NCI-H2081 treated with DMSO at 0.1 percent for 48 hours (cell line): Measurements from ENCODE around the gene GUCA1A.
"Not testable (repeated sequence)": the region's sequence is repeated elsewhere in the genome, so short reads cannot be mapped to it uniquely, and the experiment has no call there.

Experiments used
- DNase-seq: peaks from one replicate; lab custom pipeline; 2025; lab: John Stamatoyannopoulos, UW

The GUCA1A gene

DNA sequence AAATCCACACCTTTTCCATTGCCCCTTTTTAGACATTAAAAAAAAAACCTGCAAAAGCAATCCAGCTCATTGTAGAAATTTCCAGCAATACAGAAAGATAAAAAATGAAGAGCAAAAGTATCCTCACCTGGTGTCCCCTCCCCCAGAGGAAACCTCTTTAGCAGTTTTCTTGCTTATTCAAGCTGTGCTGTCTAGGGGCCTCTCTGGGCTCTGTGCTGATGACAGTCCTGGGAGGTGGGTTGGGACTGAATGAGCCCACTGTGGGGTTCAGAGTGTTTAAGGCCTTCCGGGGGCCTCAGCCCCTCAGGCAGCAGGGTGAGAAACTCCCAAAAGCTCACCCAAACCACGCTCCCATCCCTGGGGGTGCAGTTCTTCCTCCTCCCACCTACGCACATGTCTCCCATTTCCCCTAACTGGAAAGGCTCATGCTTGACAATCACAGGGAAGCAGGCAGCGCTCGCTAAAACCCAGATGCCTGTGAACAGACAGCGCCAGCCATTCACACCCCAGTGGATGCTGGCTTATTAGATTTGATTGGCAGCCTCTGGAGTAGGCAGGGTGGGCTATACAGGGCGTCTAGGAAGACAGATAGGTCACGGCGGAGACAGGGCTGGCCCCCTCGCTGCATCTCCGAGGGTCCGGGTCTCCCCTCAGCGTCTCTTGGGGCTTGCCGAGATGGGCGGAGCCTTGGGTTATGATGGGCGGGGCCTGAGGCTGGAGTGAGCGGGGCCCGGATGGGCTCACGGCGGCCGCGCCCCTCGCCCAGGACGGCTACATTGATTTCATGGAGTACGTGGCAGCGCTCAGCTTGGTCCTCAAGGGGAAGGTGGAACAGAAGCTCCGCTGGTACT is 4.6 kb downstream of the GUCA1A start:
- DNase-seq, result no peak

DNA sequence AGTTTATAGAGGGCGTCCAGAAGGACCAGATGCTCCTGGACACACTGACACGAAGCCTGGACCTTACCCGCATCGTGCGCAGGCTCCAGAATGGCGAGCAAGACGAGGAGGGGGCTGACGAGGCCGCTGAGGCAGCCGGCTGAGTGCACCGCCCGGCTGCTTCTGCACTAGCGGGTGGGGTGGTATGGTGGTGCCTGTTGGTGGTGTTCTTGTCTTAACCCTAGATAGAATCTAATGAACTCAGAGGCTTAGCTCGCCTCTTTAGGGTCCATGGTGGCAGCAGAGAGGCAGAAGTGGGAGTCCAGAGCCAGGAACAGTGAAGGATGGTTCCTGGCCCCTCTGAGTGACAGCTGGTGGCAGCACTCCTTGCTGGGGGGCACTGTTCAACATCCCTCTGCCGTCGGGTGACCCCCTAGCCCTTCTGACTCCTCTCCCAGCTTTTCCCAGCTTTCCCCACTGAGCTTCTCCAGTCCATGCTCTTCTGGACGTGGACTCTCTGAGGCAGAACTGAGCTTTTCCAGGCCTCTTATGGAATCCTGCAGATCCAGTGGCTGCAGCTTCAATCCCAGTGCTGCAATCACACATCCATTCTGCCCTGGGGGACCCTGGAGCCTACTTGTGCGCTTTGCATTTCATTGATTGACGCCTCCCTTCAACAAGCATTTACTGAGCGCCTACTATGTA is 6.2 kb downstream of the GUCA1A start:
- DNase-seq, result no peak

DNA sequence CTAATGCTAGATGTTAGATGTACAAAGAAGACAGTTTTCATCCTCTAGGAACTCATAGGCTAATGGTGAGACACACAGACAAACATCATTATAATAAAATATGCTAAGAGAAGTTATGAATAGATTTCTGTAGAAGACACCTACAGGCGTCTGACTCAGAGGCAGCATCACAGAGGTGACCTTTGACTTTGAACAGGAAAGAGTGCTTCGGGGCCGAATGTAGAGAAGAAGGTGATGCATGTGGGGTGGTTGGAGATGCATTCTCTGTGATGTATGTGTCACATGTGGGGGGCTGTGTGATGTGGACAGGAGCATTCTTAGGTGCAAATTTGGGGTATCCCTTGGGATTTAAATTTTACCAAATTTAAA is 6.8 kb downstream of the GUCA1A start:
- DNase-seq, result no peak

DNA sequence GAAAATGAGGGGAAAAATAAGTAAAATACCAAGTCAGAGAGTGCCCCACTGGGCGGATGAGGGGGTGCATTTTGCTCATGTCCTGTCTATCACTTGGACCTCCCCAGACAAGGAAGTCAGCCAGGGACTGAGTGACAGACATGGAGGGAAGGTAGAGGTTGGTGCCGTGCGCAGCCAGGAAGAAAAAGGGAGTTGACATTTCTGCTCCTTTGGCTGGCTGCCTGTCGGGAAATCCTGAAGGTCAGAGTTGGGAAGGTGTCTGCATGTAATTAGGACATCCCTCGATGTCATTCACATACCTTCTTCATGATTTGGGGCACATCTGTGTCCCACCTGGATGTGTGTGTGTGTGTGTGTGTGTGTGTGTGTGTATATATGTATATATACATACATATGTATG is 8.9 kb downstream of the GUCA1A start:
- no peak for DNase-seq

- no peak for DNase-seq
Measured at GRCh38 chr6:42184475-42184874, 11.3 kb downstream of the GUCA1A start.

DNA sequence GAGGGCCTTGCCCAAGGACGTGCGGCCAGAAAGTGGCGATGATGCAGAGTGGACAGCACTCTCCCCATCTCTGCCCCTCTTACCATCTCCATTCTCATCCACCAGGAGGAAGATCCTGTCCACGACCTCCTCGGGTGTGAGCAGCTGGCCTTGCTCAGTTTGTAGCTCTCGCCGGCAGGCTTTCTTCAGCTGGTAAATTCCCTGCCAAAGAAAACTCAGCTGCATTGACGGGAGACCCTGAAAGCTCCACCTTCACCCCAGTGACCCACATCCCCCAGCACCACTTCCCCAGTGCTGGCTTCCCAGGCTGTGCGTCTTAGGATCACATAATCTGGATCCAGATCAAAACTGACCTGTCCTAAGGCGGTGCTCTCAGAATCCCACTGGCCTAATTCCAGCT is 12.4 kb downstream of the GUCA1A start:
- DNase-seq, result no peak

GRCh38 chr6:42188406-42188805 is 15.2 kb downstream of the GUCA1A start:
- DNase-seq, result no peak

DNA sequence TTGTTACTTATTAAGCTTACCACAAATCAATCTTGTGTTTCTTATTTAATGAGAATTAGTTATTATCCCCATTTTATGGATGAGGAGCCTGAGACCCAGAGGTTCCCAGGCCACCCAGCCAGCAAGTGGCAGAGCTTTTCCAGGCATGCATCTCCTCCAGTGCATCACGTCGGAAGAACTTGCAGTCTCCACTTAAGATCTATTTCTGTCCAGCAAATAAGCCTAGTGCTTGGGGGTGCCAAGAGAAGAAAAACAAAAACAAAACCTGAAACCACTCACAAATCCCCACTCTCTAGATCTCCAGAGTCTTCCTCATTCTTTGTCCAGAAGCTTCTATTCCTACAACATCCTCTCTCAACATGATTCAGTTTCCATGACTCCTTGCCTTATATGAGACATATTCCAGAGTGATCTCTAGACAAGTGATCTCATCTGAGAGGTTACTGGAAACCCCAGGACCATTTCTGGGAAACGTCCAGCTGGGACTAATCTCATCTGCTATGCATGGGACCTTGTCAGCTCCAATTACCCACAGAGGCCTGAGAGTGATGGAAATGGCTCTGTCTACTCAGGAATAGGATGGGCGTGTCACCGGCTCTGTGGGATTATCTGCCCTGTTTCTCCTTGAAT is 17.5 kb downstream of the GUCA1A start:
- no peak for DNase-seq

GRCh38 chr6:42192385-42192784 is 19.2 kb downstream of the GUCA1A start:
- not testable (repeated sequence) for DNase-seq

DNA sequence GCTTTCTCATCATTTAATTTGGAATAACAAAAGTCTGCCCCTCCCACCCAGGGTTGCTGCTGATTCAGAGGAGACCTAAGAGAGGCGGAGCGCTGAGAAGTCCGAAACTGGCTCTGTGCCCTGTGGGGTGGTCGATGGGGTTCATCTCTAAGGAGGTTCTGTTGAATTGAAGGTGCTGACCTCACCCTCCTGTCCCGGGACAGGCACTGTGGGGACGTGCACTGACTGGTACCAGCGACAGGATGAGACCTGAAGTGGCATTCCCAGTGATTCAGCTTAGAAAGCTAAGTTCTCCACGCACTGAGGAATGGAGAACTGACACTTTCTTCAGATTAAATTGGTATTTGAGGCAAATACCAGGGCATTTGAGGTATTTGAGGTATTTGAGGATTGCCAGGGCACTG is 20.3 kb downstream of the GUCA1A start:
- no peak for DNase-seq

DNA sequence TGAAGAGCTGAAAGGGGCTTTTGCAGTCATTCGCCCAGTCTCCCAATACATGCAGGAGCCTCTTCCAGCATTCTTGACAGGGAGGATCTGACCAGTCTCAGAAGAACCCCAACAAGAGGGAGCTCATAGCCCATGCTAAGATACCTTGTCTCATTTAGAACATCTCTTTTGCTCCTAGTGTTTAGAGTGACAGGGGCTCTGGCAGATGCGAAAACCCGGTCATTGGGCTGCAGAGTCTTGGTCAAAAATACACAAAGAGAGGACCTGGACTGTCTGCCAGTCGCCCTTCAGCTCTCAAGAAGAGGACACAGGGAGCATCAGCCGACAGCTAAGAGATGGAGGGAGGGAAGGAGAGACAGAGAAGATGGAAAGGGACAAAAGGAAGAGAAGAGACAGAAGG is 20.9 kb downstream of the GUCA1A start:
- no peak for DNase-seq

GRCh38 chr6:42195415-42195814 is 22.3 kb downstream of the GUCA1A start:
- DNase-seq, result no peak

GRCh38 chr6:42197555-42198362 is 24.6 kb downstream of the GUCA1A start:
- DNase-seq, result no peak

DNA sequence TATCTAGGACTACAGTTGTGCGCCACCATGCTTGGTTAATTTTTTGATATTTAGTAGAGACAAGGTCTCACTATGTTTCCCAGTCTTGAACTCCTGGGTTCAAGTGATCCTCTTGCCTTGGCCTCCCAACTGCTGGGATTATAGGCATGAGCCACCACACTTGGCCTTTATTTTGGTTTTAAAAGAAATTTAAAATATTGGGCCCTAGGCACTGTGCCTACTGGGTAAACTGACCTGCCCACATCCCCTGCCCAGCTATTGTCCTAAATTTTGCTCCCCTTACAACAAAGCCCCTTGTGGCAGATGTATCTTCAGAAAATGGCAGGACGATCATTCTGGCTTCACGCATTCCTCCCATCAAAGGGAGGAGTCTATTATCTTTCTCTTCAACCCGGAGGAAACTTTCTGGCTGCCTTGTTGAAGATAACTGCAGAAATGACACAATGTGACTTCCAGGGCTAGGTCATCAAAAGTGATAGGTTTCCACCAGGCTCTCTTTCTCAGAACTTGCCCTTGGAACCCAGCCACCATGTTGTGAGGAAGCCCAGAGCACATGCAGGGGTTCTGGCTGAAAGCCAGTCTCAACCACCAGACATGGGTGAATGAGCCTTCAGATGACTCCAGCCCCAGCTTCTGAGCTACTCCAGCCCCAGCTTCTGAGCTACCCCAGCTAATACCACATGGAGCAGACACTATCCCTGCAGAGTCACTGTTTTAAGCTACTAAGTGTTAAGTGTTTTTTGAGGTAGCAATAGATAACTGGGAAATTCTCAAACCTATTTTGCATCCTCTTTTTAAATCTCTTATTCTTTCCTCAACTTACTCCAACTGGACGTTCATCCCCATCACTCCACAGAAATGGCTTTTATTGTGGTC is 26.2 kb downstream of the GUCA1A start:
- no peak for DNase-seq

DNA sequence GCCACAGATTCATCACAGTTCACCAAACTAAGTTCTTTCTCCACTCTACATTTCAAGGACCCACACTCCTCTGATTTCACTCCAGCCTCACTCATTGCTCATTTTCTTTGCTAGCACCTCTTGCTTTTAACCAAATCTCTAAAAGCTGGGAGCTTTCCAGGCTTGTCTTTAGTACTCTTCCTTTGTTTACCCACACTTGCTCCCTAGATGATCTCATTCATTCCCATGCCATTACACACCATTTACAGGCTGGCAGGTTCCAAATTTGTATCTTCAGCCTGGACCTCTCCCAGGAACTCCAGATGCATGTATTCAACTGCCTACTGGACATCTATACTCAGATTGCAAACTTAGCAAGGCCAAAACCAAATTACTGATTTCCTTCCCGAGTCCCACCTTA is 26.9 kb downstream of the GUCA1A start:
- no peak for DNase-seq

GRCh38 chr6:42201382-42201781 is 28.2 kb downstream of the GUCA1A start:
- no peak for DNase-seq

DNA sequence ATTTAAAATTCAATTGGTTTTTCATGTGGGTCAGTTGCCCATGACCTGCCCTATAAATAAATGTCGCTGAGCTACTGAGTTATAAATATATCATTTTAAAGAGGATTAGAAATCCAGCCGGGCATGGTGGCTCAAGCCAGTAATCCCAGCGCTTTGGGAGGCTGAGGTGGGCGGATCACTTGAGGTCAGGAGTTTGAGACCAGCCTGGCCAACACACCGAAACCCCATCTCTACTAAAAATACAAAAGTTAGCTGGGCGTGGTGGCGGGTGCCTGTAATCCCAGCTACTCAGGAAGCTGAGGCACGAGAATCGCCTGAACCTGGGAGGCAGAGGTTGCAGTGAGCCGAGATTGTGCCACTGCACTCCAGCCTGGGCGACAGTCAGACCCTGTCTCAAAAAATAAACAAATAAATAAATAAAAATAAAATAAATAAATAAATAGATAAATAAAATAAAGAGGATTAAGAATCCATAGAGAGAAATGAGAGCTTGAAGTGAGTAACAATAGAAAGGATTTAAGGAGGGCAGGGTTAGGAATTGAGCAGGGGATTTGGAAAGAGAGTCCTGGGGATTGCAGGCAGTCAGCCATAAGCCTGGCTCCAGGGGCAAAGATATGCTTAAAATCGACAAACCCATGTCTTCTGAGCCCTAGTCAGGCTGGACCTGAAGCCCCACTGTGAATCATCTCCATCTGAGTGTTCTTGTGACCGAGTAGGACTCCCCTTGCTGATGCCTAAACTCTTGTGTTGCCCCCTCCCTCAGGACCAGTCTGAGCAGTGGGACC is 29.2 kb downstream of the GUCA1A start:
- DNase-seq, result not testable (repeated sequence)

DNA sequence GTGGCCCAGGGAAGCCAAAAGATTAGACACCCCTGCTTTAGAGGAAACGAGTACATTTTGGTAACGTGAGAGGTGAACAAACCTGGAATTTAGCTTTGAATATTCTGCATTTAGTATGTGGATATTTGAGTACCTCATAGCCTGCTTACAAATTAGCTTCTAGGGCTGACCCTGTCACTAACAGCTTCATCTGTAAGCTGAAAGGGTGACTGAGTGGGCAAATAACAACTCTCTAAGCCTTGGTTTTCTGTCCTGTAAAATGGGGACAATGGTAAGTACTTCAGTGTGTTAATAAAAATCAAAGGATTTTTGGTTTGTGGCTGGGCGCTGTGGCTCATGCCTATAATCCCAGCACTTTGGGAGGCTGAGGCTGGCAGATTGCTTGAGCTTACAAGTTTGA is 30.0 kb downstream of the GUCA1A start:
- DNase-seq, result no peak

DNA sequence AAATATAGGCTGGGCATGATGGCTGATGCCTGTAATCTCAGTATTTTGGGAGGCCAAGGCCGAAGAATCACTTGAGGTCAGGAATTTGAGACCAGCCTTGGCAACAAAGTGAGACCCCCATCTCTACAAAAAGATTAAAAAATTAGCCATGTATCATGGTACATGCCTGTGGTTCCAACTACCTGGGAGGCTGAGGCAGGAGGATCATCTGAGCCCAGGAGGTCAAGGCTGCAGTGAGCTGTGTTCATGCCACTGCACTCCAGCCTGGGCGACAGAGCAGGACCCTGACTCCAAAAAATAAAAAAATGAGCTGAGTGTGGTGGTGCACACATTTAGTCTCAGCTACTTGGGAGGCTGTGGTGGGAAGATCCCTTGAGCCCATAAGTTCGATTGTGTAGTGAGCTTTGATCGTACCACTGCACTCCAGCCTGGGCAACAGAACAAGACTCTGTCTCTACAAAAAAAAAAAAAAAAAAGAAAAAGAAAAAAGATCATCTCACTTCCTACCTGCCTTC is 31.7 kb downstream of the GUCA1A start:
- DNase-seq, result no peak

- not testable (repeated sequence) for DNase-seq
Measured at GRCh38 chr6:42207559-42207958, 34.4 kb downstream of the GUCA1A start.
